Body of pancreas (tissue), 4 donors: ENCODE results near the gene SNX19. TPM values are rescaled to one million over a fixed set of nuclear protein-coding genes. Genes with fewer than 3 reads are reported as not detected.

Source experiments
- ATAC-seq: fragments of 150-250 bp; one replicate; pipeline ENCODE4 v1.9.1; 2016
- DNase-seq, 4 donors: peaks; one replicate each; pipeline ENCODE4 v3.0.0-alpha.2; 2019
- H3K27ac ChIP-seq, 4 donors: fragments of 200-600 bp; sonication (generic); 1 replicate in 3 of 4; 2 replicates in 1 of 4; pipeline versions ENCODE4 v1.5.1 to v1.6.1; 2016 to 2019; ENCODE audit warnings: mild to moderate bottlenecking in 1 of 4, mixed read lengths in 1 of 4, moderate library complexity in 1 of 4
- H3K27me3 ChIP-seq, 2 donors: fragments of 200-600 bp; sonication (generic); one replicate each; pipeline ENCODE4 v1.6.0; 2016; ENCODE audit warnings: mild to moderate bottlenecking in 1 of 2
- H3K36me3 ChIP-seq, 2 donors: fragments of 200-600 bp; sonication (generic); replicated peaks in 1 of 2; 2 replicates each; pipeline ENCODE4 v1.5.1; 2016; ENCODE audit warnings: low read depth in 2 of 2; ENCODE audit not compliant: insufficient read depth in 1 of 2
- H3K4me1 ChIP-seq: fragments of 200-600 bp; sonication (generic); one replicate; pipeline ENCODE4 v1.6.0; 2016
- H3K4me3 ChIP-seq, 2 donors: fragments of 200-600 bp; sonication (generic); 1 replicate in 1 of 2; 2 replicates in 1 of 2; pipeline ENCODE4 v1.5.1; 2016 to 2019
- H3K9me3 ChIP-seq, 3 donors: fragments of 200-600 bp; sonication (generic); 1 replicate in 2 of 3; 2 replicates in 1 of 3; pipeline ENCODE4 v1.5.1; 2016
- CTCF ChIP-seq, 7 experiments: fragments of 450-650 bp in 4 of 7; fragments of 200-600 bp in 3 of 7; sonication (generic) in 3 of 7; IDR thresholded peaks; one replicate each; pipeline ENCODE4 v1.5.1; 2016 to 2019; ENCODE audit warnings: antibody characterized with exemption in 7 of 7
- POLR2A ChIP-seq, 3 donors: fragments of 450-650 bp; IDR thresholded peaks; one replicate each; pipeline ENCODE4 v1.6.1; 2016; ENCODE audit warnings: antibody characterized with exemption in 3 of 3, mild to moderate bottlenecking in 2 of 3
- WGBS, 2 donors: methylation state at CpG; one replicate each; pipeline ENCODE4 v1.1.5; 2017; 5-methylcytosine and 5-hydroxymethylcytosine counted together
- intact Hi-C: fragments of 100-400 bp; cut with DNase I; formaldehyde crosslinking; loops from one replicate; pipeline ENCODE4 v1.15.1; 2023
- total RNA-seq, 2 donors: library from RNA; depleted of rRNA; stranded (reverse); fragments of >200 nt; gene quantifications; one replicate each; pipeline ENCODE4 v1.1.0, GENCODE V29; 2016

The SNX19 gene
- total RNA-seq, 2 donors from 2014 or later = 58.4 to 245 TPM

DNA sequence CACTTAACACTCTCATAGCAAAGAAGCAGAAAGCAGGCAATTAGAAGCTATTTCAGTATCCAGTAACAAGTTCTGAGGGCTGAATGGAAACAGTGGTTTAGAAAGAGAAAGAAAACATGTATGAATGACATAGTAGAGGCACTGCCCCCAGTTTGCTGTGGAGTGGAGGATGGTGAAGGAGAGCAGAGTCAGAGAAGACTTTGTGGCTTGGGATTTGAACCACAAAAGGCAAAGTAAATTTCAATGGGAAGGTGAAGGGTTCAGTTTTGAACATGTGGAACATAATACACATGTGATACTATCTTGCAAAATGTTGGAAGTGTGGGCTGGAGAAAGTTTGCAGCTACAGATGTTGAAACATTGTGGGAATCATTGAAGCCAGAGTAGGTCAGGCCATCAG, 81.4 kb downstream of the SNX19 start:
- Histone ChIP-seq H3K36me3 (no peaks in the 10 kb centered on the region), H3K27me3 (no peaks in the 10 kb centered on the region), H3K27ac (no peak overlapping the region), H3K4me3 (no peak overlapping the region), H3K9me3 (peaks cover 0 to 4% (median 0%) of the 10 kb centered on the region in 3 donors), H3K4me1 (no peaks in the 10 kb centered on the region)
- TF ChIP-seq POLR2A (IDR thresholded peaks at IDR 0.05) = no peak
- TF ChIP-seq CTCF (IDR thresholded peaks at IDR 0.05) = no peak
- DNase-seq = no peak
- ATAC-seq = no peak
- intact Hi-C loops = no loop called here

DNA sequence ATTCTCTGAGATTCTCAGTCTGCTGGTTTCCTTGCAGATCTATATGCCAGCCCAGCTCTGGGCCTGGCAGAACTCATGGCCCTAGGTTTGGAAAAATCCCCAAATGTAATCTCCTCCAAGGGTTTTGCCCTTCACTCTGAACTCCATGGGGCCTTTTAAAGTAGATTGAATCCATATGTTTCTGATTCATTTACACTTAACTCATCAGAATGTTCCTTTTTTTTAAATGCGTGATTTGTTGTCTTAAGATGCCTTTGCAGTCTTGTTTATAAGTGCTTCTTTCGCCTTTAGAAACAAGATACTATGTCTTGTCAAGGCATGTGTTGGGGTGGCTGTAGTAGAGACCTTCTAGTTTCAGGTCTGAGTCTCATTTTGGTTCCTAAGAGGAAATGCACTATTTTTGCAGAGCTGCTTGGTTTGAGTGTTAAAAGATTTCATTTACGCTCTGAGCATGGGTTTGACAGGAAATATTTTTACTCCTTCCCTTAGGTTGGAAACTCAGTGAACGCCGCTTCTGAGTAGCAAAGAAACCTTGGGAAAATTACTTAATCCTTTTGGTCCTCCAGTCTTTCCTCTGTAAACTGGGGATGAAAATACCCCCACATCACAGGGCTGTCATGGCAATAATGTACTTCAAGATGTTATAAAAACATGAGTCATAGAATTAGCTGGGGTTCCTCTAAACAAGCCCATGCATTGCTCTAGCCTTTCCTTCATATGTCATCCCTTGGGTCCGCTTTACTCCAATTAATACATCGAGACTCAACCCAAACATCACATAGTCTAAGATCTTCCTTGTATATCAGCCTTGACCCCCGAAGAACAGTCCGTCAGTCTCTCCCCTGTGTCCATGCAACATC, 83.5 kb downstream of the SNX19 start:
- DNase-seq (no peak), ATAC-seq (no peak)
- intact Hi-C loops = no loop called here
- H3K4me1 ChIP-seq = no peaks in the 10 kb centered on the region
- TF ChIP-seq CTCF (IDR thresholded peaks at IDR 0.05) (no peak), POLR2A (IDR thresholded peaks at IDR 0.05) (no peak)
- H3K27me3 ChIP-seq = no peaks in the 10 kb centered on the region
- H3K4me3 ChIP-seq = no peak overlapping the region
- 81 to 86% methylated on average over 9 of the region's 9 CpGs for WGBS, 2 donors
- H3K9me3 ChIP-seq = no peaks in the 10 kb centered on the region
- no peaks in the 10 kb centered on the region for H3K36me3 ChIP-seq
- no peak overlapping the region for H3K27ac ChIP-seq

GRCh38 chr11:130831976-130832375, 84.3 kb downstream of the SNX19 start:
- WGBS, 2 donors = 65 to 72% methylated on average over 9 of the region's 9 CpGs
- intact Hi-C loops = no loop called here
- no peak overlapping the region for H3K27ac ChIP-seq
- H3K9me3 ChIP-seq = no peaks in the 10 kb centered on the region
- H3K4me3 ChIP-seq = no peak overlapping the region
- TF ChIP-seq CTCF (IDR thresholded peaks at IDR 0.05) (no peak), POLR2A (IDR thresholded peaks at IDR 0.05) (no peak)
- no peaks in the 10 kb centered on the region for H3K36me3 ChIP-seq
- H3K4me1 ChIP-seq = no peaks in the 10 kb centered on the region
- ATAC-seq (no peak), DNase-seq (no peak)
- H3K27me3 ChIP-seq = no peaks in the 10 kb centered on the region

DNA sequence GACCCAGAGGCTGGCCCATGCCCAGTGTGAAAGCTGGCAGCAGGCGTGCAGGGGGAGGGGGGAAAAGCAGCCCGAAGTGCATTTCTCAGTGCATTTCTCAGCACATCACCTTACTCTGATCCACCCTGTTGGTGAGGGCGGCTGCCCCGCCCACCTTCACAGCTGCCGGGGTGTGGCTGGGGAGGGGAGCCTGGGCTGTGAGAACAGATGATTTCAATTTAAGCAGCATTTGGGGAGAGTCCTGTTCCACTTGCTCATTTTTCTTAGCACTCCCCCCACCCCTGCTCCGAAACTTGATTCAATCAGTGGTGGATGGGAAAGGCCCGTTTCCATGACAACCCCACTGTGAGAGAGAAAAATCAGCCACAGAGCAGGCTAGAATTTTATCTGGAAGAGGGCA, 84.8 kb downstream of the SNX19 start:
- WGBS, 2 donors = 49 to 51% methylated on average over 7 of the region's 7 CpGs
- H3K4me1 ChIP-seq = no peaks in the 10 kb centered on the region
- no peak overlapping the region for H3K27ac ChIP-seq
- H3K36me3 ChIP-seq = no peaks in the 10 kb centered on the region
- ATAC-seq (no peak), DNase-seq (no peak)
- H3K27me3 ChIP-seq = no peaks in the 10 kb centered on the region
- intact Hi-C loops = no loop called here
- H3K9me3 ChIP-seq = no peaks in the 10 kb centered on the region
- TF ChIP-seq POLR2A (IDR thresholded peaks at IDR 0.05) (no peak), CTCF (IDR thresholded peaks at IDR 0.05) (no peak)
- no peak overlapping the region for H3K4me3 ChIP-seq

GRCh38 chr11:130830566-130830965, 85.7 kb downstream of the SNX19 start:
- Histone ChIP-seq H3K9me3 (no peaks in the 10 kb centered on the region), H3K27ac (no peak overlapping the region), H3K4me1 (no peaks in the 10 kb centered on the region), H3K36me3 (no peaks in the 10 kb centered on the region), H3K27me3 (no peaks in the 10 kb centered on the region), H3K4me3 (no peak overlapping the region)
- ATAC-seq = no peak
- intact Hi-C loops = no loop called here
- WGBS, 2 donors = 64 to 72% methylated on average over 5 to 6 of the region's 6 CpGs
- TF ChIP-seq POLR2A (IDR thresholded peaks at IDR 0.05) = no peak
- no peak for TF ChIP-seq CTCF (IDR thresholded peaks at IDR 0.05)
- DNase-seq = no peak
